Upper lobe of right lung (tissue), 1 donor: ENCODE measurements around the gene TBC1D1. TPM values are rescaled to one million over a fixed set of nuclear protein-coding genes. Genes with fewer than 3 reads are reported as not detected.

Experiments
- ATAC-seq: fragments of 200-7000 bp; cut with Tn5 transposase; one replicate; pipeline ENCODE4 v1.9.1; 2020; ENCODE audit warnings: mild to moderate bottlenecking, moderate library complexity
- DNase-seq: peaks from one replicate; pipeline ENCODE4 v3.0.0-alpha.2; 2020
- H3K27ac ChIP-seq: fragments of 200-600 bp; one replicate; pipeline ENCODE4 v1.8.0; 2022
- H3K27me3 ChIP-seq: fragments of 200-600 bp; one replicate; pipeline ENCODE4 v1.8.0; 2022; ENCODE audit warnings: mild to moderate bottlenecking
- H3K36me3 ChIP-seq: fragments of 200-600 bp; one replicate; pipeline ENCODE4 v1.8.0; 2022
- H3K4me1 ChIP-seq: fragments of 200-600 bp; one replicate; pipeline ENCODE4 v1.8.0; 2022
- H3K4me3 ChIP-seq: fragments of 200-600 bp; one replicate; pipeline ENCODE4 v1.8.0; 2022; ENCODE audit warnings: mild to moderate bottlenecking
- H3K9me3 ChIP-seq: fragments of 200-600 bp; one replicate; pipeline ENCODE4 v1.8.0; 2022
- intact Hi-C: fragments of 100-400 bp; cut with DNase I; formaldehyde crosslinking; loops from one replicate; pipeline ENCODE4 v1.11.0; 2022
- total RNA-seq: library from RNA; stranded (reverse); fragmentation: NEBNext Ultra II Directional; extraction: Animal tissue kit (Norgen Biotek cat#: 25700); gene quantifications from one replicate; pipeline ENCODE4 v1.2.1, GENCODE V29; 2021
- TF ChIP-seq, protein P1 (sequence below): fragments of 200-600 bp; IDR thresholded peaks from one replicate; pipeline ENCODE4 v1.8.0; 2022; ENCODE audit warnings: antibody characterized with exemption
- donor health status: DM: no; HTN: yes; CAD: no; lungs with severe emphysema.

TBC1D1 gene
- total RNA-seq, 1 donor from 2014 or later, result 61.9 TPM

DNA sequence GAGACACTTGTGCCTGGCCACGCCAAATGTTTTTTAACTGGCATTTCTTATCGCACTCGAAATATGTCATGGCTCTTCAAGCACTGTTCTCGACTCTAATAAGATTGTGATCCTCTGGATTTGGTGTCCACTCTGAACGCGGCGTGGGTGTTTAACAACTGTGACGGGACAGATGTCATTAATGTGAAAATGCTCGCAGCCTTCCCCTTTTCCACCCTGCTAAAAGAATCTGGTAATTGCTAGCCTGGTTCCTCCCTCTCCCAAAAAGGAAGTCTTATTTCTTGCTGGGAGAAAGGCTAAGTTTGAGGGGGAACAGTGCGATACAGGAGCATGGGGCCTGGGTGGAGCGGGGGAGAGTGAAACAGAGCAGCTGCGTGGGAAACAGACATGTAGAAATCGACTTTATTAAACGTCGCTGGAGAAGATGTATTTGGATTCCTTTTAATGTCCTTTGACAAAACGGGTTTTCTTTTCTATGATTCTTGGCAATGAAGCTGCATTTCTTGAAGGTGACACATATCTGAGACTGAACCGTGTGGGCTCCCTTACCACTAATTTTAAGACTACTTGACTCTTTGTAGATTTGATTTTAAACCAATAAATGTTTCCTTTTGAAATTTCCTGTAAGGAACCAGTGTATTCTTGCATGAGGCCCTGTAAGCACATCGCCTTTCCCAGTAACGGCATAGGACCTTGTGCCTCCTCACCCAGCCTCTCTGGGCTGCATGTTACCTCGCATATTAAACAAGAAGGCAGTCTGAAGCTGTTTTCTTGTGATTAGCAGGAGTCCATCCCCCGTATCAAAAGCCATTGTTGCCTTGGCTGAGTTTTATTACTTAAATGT lies 17.8 kb downstream of the TBC1D1 start:
- peak; percentile 96 for ATAC-seq
- H3K36me3 ChIP-seq, result no peaks in the 10 kb centered on the region
- no peak overlapping the region for H3K4me3 ChIP-seq
- intact Hi-C loops, result no loop called here
- peak; percentile 70 for DNase-seq
- H3K4me1 ChIP-seq, result peaks cover 8% of the 10 kb centered on the region
- TF ChIP-seq, protein P1, sequence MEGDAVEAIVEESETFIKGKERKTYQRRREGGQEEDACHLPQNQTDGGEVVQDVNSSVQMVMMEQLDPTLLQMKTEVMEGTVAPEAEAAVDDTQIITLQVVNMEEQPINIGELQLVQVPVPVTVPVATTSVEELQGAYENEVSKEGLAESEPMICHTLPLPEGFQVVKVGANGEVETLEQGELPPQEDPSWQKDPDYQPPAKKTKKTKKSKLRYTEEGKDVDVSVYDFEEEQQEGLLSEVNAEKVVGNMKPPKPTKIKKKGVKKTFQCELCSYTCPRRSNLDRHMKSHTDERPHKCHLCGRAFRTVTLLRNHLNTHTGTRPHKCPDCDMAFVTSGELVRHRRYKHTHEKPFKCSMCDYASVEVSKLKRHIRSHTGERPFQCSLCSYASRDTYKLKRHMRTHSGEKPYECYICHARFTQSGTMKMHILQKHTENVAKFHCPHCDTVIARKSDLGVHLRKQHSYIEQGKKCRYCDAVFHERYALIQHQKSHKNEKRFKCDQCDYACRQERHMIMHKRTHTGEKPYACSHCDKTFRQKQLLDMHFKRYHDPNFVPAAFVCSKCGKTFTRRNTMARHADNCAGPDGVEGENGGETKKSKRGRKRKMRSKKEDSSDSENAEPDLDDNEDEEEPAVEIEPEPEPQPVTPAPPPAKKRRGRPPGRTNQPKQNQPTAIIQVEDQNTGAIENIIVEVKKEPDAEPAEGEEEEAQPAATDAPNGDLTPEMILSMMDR, result no peak
- H3K27ac ChIP-seq, result no peak overlapping the region
- H3K9me3 ChIP-seq, result no peaks in the 10 kb centered on the region
- H3K27me3 ChIP-seq, result no peaks in the 10 kb centered on the region

DNA sequence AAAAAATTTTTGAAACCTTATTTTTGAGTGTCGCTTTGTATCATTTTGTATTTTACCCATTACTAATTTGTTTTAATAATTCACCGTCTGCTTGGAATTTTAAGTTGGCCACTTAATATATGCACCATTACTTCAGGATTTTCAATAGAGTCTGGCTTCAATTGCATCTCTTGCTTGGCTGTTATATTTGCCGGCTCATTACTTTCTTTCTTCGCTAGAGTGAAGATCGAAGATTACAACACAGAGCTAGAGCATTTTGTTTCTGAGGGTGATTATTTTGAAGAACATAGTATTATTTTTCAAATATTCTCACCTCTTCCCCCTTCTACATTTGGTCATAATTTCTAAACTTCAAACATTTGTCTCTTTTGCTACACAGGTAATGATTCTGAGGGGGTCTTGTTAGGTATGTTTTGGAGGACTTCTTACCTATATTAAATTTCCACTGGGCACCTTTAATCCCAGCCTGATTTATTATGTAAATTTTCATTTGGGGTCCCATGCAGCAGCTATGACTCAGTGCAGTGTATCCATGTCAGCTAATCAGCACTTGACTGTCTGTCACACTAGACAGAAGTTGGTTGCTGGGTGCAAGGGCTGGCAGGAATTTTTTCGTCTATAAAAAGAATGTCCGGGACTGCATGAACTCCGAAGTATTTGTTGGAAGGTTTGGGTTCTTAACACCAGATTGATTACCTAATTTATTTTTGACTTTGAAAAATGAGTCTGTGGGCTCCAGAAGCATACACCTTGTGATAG lies 18.6 kb downstream of the TBC1D1 start:
- no peaks in the 10 kb centered on the region for H3K9me3 ChIP-seq
- intact Hi-C loops, result no loop called here
- no peaks in the 10 kb centered on the region for H3K27me3 ChIP-seq
- TF ChIP-seq, protein P1, result no peak
- no peak for ATAC-seq
- H3K27ac ChIP-seq, result no peak overlapping the region
- H3K4me3 ChIP-seq, result no peak overlapping the region
- no peaks in the 10 kb centered on the region for H3K36me3 ChIP-seq
- H3K4me1 ChIP-seq, result peaks cover 8% of the 10 kb centered on the region
- DNase-seq, result no peak

DNA sequence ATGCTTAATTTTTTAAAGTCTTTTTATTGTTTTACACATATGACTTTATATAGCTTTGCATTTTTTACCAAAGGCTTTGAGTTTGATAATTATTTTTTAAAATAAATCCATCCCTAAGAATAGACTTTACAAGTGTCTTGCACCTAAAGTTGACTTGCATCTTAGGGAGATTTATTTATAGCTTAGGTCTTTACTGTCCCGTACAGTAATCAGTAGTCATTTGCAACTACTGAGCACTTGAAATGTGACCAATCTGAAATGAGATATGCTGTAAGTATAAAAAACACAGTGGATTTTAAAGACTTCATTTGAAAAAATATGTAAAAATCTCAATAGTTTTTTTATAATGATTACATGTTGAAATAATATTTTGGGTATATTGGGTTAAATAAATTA lies 19.2 kb downstream of the TBC1D1 start:
- Histone ChIP-seq H3K9me3 (no peaks in the 10 kb centered on the region), H3K27me3 (no peaks in the 10 kb centered on the region), H3K4me3 (no peak overlapping the region), H3K4me1 (peaks cover 8% of the 10 kb centered on the region), H3K27ac (no peak overlapping the region), H3K36me3 (no peaks in the 10 kb centered on the region)
- intact Hi-C loops, result no loop called here
- TF ChIP-seq, protein P1, result no peak
- no peak for DNase-seq
- ATAC-seq, result no peak

DNA sequence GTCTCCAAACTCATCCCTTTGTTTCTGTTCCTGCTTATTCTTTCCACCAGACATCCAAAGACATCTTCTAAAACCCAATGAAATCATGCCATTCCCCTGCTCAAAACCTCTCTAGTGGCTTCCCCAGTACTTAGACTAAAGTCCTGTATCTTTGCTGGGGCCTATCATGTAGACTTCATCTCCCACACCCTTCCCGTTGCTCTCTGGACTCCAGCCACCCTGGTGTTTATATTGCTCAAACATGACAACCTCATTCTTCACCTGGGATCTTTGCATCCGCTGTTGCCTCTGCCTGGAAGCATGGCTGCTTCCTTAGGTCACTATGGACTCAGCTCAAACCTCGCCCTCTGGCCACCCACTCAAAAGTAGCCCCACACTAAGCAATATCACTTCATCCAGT lies 23.7 kb downstream of the TBC1D1 start:
- intact Hi-C loops, result no loop called here
- no peak for ATAC-seq
- H3K4me3 ChIP-seq, result no peak overlapping the region
- H3K4me1 ChIP-seq, result peaks cover under 1% of the 10 kb centered on the region
- no peaks in the 10 kb centered on the region for H3K9me3 ChIP-seq
- H3K36me3 ChIP-seq, result no peaks in the 10 kb centered on the region
- no peak for DNase-seq
- TF ChIP-seq, protein P1, result no peak
- no peak overlapping the region for H3K27ac ChIP-seq
- no peaks in the 10 kb centered on the region for H3K27me3 ChIP-seq

GRCh38 chr4:37917388-37917787 lies 26.5 kb downstream of the TBC1D1 start:
- H3K27me3 ChIP-seq, result no peaks in the 10 kb centered on the region
- no peaks in the 10 kb centered on the region for H3K4me1 ChIP-seq
- no peak overlapping the region for H3K27ac ChIP-seq
- ATAC-seq (no peak), DNase-seq (no peak)
- intact Hi-C loops, result no loop called here
- H3K36me3 ChIP-seq, result no peaks in the 10 kb centered on the region
- H3K4me3 ChIP-seq, result no peak overlapping the region
- TF ChIP-seq, protein P1, result no peak
- no peaks in the 10 kb centered on the region for H3K9me3 ChIP-seq
